Measurements from ENCODE around the gene RPL37A.

GRCh38 chr2:216480221-216480620 lies 18.4 kb upstream of the RPL37A start:
- TF ChIP-seq POLR2A (IDR thresholded peaks at IDR 0.05) (no peak), CTCF (IDR thresholded peaks at IDR 0.05) (no peak)

Data from esophagus squamous epithelium (tissue), 4 donors.